NCI-H128 (cell line): ENCODE data around the gene CYP46A1.
"Not testable (repeated sequence)": the region's sequence is repeated elsewhere in the genome, so short reads cannot be mapped to it uniquely, and the experiment has no call there.

Experiments
- DNase-seq: peaks from one replicate; lab custom pipeline; 2025; ENCODE audit not compliant: unreplicated experiment; lab: John Stamatoyannopoulos, UW

The CYP46A1 gene

GRCh38 chr14:99755629-99756603, 71.8 kb downstream of the CYP46A1 start:
- no peak for DNase-seq

GRCh38 chr14:99756796-99757195, 72.7 kb downstream of the CYP46A1 start:
- no peak for DNase-seq

- DNase-seq: no peak
These were observed 73.4 kb downstream of the CYP46A1 start for GRCh38 chr14:99757331-99758070.

- no peak for DNase-seq
These were observed 74.2 kb downstream of the CYP46A1 start for GRCh38 chr14:99758121-99758821.

- DNase-seq: no peak
These were observed 74.9 kb downstream of the CYP46A1 start for GRCh38 chr14:99758872-99759545.

- no peak for DNase-seq
These were observed 75.4 kb downstream of the CYP46A1 start for GRCh38 chr14:99759546-99759925.

- no peak for DNase-seq
These were observed 76.7 kb downstream of the CYP46A1 start for GRCh38 chr14:99760817-99761216.

GRCh38 chr14:99762911-99763310, 78.8 kb downstream of the CYP46A1 start:
- not testable (repeated sequence) for DNase-seq

GRCh38 chr14:99763527-99764221, 79.6 kb downstream of the CYP46A1 start:
- DNase-seq: no peak

GRCh38 chr14:99764222-99764706, 80.2 kb downstream of the CYP46A1 start:
- DNase-seq: no peak

- no peak for DNase-seq
These were observed 84.3 kb downstream of the CYP46A1 start for GRCh38 chr14:99768381-99768780.

- no peak for DNase-seq
These were observed 85.0 kb downstream of the CYP46A1 start for GRCh38 chr14:99769123-99769522.

- DNase-seq: no peak
These were observed 85.7 kb downstream of the CYP46A1 start for GRCh38 chr14:99769799-99770198.

- DNase-seq: no peak
These were observed 88.5 kb downstream of the CYP46A1 start for GRCh38 chr14:99772371-99773283.

GRCh38 chr14:99773521-99774497, 89.7 kb downstream of the CYP46A1 start:
- no peak for DNase-seq

GRCh38 chr14:99774556-99775307, 90.6 kb downstream of the CYP46A1 start:
- DNase-seq: no peak

- no peak for DNase-seq
These were observed 91.3 kb downstream of the CYP46A1 start for GRCh38 chr14:99775351-99775750.
